ENCODE measurements around the gene ANKLE2. TPM values are rescaled to one million over a fixed set of nuclear protein-coding genes. Genes with fewer than 3 reads are reported as not detected.

Gene ANKLE2
- polyA plus RNA-seq, 1 of the 3 experiments (the other 2 are of a cell fraction), result 55.1 TPM

GRCh38 chr12:132774159-132774558 lies 12.5 kb upstream of the ANKLE2 start:
- Histone ChIP-seq H2AFZ (ENCODE audit: low read depth) (no peak overlapping the region), H3F3A (replicated peaks; ENCODE audit: insufficient read depth) (peaks cover 28% of the 10 kb centered on the region), H4K20me1 (ENCODE audit: insufficient read depth) (no peaks in the 10 kb centered on the region), H3K36me3 (replicated peaks in 1 of 2; ENCODE audit: control insufficient read depth in 1 of 2, insufficient read depth in 2 of 2, low read length in 1 of 2) (peaks cover 35 to 78% of the 10 kb centered on the region in 2 experiments), H3K27ac (ENCODE audit: low read depth in 2 of 2, low read length in 1 of 2) (no peak overlapping the region; a peak in 1 of 4 replicates), H3K4me3 (ENCODE audit: low read depth in 2 of 2, low read length in 1 of 2) (no peak overlapping the region), H3K27me3 (ENCODE audit: insufficient read depth) (no peaks in the 10 kb centered on the region), H3K9me2 (no peaks in the 10 kb centered on the region), H3K4me1 (ENCODE audit: control insufficient read depth in 1 of 2, insufficient read depth in 2 of 2, low read depth in 1 of 2, low read length in 1 of 2) (no peaks in the 10 kb centered on the region), H3K9ac (no peak overlapping the region), H3K9me3 (no peaks in the 10 kb centered on the region), H3K79me2 (ENCODE audit: insufficient read depth) (peaks cover 5% of the 10 kb centered on the region), H3K4me2 (no peak overlapping the region)
- 86% methylated on average over 14 of the region's 18 CpGs for WGBS (ENCODE audit: low lambda C conversion rate)
- TF ChIP-seq GATA2 (CRISPR knock-in tag; IDR thresholded peaks at IDR 0.05), result no peak
- no peak for TF ChIP-seq MAX (IDR thresholded peaks at IDR 0.05; ENCODE audit: low read depth)
- TF ChIP-seq TAF1 (IDR thresholded peaks at IDR 0.05; ENCODE audit: borderline replicate concordance, low read depth, low read length), result no peak
- TF ChIP-seq PBX3 (IDR thresholded peaks at IDR 0.05), result no peak
- ChIA-PET CTCF (interaction anchor here (0.8 to 1.0 kb wide), 2 partner anchors 10 to 34 kb away, joined by 4 read pairs; no protein-coding TSS in a partner anchor), POLR2A (no interaction called here)
- DNase-seq, result no peak

- no peak overlapping the region for H3K4me2 ChIP-seq
- DNase-seq, result no peak
- no peaks in the 10 kb centered on the region for H3K27me3 ChIP-seq (ENCODE audit: insufficient read depth)
- H3K9me2 ChIP-seq, result no peaks in the 10 kb centered on the region
- no peak overlapping the region for H3K4me3 ChIP-seq (ENCODE audit: low read depth in 2 of 2, low read length in 1 of 2)
- H3K79me2 ChIP-seq (ENCODE audit: insufficient read depth), result peaks cover 5% of the 10 kb centered on the region; the same call in 1 of the 2 replicates
- H3K36me3 ChIP-seq (replicated peaks in 1 of 2; ENCODE audit: control insufficient read depth in 1 of 2, insufficient read depth in 2 of 2, low read length in 1 of 2), result peaks cover 34 to 78% of the 10 kb centered on the region in 2 experiments
- no peak overlapping the region for H2AFZ ChIP-seq (ENCODE audit: low read depth)
- CTCF ChIA-PET, result interaction anchor here (0.8 to 1.0 kb wide), 2 partner anchors 22 to 35 kb away, joined by 3 to 4 read pairs; no protein-coding TSS in a partner anchor
- WGBS (ENCODE audit: low lambda C conversion rate), result 95% methylated on average over 24 of the region's 41 CpGs
- H3K4me1 ChIP-seq (ENCODE audit: control insufficient read depth in 1 of 2, insufficient read depth in 2 of 2, low read depth in 1 of 2, low read length in 1 of 2), result peaks cover 0 to 2% of the 10 kb centered on the region in 2 experiments; a peak in 1 of 4 replicates
- TF ChIP-seq CTCF (IDR thresholded peaks at IDR 0.05), result no peak
- no peak for TF ChIP-seq TAF1 (IDR thresholded peaks at IDR 0.05; ENCODE audit: borderline replicate concordance, low read depth, low read length)
- TF ChIP-seq GABPA (IDR thresholded peaks at IDR 0.05; ENCODE audit: low read depth), result no peak
- no peak for TF ChIP-seq CHD2 (IDR thresholded peaks at IDR 0.05; ENCODE audit: low read length, partially characterized antibody)
- no peak for TF ChIP-seq MEF2A (IDR thresholded peaks at IDR 0.05; ENCODE audit: borderline replicate concordance, low read depth)
- no peak for TF ChIP-seq RXRA (IDR thresholded peaks at IDR 0.05; ENCODE audit: borderline replicate concordance, low read depth)
- no peak for TF ChIP-seq ZBTB33 (IDR thresholded peaks at IDR 0.05; ENCODE audit: borderline replicate concordance, low read depth)
- TF ChIP-seq POLR2AphosphoS5 (IDR thresholded peaks at IDR 0.05; ENCODE audit: low read depth, low read length), result no peak
- TF ChIP-seq EP300 (IDR thresholded peaks at IDR 0.05; ENCODE audit: borderline replicate concordance in 1 of 2, low read depth in 1 of 2, low read length in 1 of 2), result no peak
- no peak for TF ChIP-seq USF2 (IDR thresholded peaks at IDR 0.05; ENCODE audit: borderline replicate concordance, low read depth, low read length)
- TF ChIP-seq NRF1 (IDR thresholded peaks at IDR 0.05; ENCODE audit: low read depth, low read length), result no peak
- TF ChIP-seq NFIC (IDR thresholded peaks at IDR 0.05; ENCODE audit: borderline replicate concordance), result no peak
- no peak for TF ChIP-seq RFX5 (IDR thresholded peaks at IDR 0.05; ENCODE audit: low read length)
- TF ChIP-seq RCOR1 (IDR thresholded peaks at IDR 0.05; ENCODE audit: low read length), result no peak
- TF ChIP-seq TEAD4 (IDR thresholded peaks at IDR 0.05; ENCODE audit: borderline replicate concordance, insufficient read depth), result no peak
- no peak overlapping the region for H3K9ac ChIP-seq
- H3K9me3 ChIP-seq, result no peaks in the 10 kb centered on the region
- POLR2A ChIA-PET, result no interaction called here
- peaks cover 7% of the 10 kb centered on the region; the same call in 1 of the 2 replicates for H4K20me1 ChIP-seq (ENCODE audit: insufficient read depth)
- no peak overlapping the region for H3K27ac ChIP-seq (ENCODE audit: low read depth in 2 of 2, low read length in 1 of 2)
- H3F3A ChIP-seq (replicated peaks; ENCODE audit: insufficient read depth), result peaks cover 34% of the 10 kb centered on the region
These were observed 11.7 kb upstream of the ANKLE2 start for GRCh38 chr12:132773077-132773955.

All from SK-N-SH (cell line).